GM20000 (cell line): ENCODE results near the gene RPS5.

ENCODE experiments used
- DNase-seq: peaks from one replicate; pipeline ENCODE4 v3.0.0; 2012; ENCODE audit warnings: low spot score
- CTCF ChIP-seq: IDR thresholded peaks from 2 replicates; pipeline ENCODE4 v1.5.1; 2012; ENCODE audit warnings: mild to moderate bottlenecking, control low read depth; ENCODE audit errors: extremely low read depth, missing control alignments

RPS5 gene

DNA sequence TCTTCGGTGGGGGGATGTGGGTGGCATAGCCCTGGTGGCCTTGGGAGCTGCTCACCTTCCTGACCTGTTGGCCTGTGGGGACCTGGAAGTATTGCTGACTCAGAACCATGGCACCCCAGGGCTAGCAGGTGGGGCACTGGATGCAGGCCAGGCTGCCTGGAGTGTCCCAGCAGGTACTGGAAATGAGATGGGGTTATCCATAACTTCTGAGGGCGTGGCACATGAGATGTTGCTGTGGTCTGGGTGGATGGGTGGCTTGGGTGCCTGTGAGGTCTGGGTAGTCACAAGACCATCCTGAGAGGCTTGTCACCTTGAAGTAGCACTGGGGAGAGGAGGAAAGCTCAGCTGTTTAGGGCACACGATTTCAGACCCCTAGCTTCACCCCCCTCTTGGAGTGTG lies 7.8 kb downstream of the RPS5 start:
- DNase-seq: peak; percentile 16
- TF ChIP-seq CTCF: no peak

DNA sequence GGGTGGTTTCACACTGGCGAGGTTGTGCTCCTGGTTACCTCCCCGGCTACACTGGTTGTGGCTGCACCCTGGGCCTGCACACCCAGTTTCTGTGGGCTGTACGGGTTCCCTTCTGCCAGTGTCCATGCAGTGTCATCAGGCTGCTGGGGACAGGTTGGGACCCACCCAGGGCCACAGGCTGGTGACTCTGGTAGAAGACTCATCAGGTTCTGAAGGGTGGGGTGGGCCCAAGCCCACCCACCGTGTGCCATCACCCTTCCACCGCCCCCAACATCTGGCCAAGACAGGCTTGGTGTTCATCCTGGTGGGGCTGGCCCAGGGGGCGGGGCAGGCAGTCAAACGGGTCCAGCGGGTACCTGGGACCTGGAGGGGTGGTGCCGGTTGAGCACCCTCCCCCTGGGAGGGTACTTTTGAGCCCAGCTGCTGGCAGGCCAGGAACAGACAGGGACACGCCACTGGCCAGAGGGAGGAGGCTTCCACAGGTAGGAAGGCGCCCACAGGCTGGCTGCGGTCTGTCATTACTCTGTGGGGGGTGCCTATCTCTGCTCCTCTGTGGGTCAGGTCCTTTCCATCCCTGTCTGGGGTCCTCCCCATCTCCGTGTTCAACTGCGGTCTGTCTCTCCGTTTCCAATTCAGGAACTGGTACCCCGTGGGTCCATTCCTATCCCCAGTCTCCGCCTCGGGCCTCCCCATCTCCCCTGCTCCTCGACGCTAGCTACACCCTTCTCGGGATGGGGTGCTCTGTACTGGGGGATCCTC lies 8.3 kb downstream of the RPS5 start, which contains the start of gene RNF225:
RNF225 (plus strand) TSS at position 437 of the 759 bp plus-strand sequence. CDS start 434 bp downstream, outside the sequence.
- no peak for TF ChIP-seq CTCF
- DNase-seq: peak; percentile 14

- DNase-seq: peak; percentile 12
- TF ChIP-seq CTCF: no peak
These were observed 9.0 kb downstream of the RPS5 start for GRCh38 chr19:58395979-58396627.

DNA sequence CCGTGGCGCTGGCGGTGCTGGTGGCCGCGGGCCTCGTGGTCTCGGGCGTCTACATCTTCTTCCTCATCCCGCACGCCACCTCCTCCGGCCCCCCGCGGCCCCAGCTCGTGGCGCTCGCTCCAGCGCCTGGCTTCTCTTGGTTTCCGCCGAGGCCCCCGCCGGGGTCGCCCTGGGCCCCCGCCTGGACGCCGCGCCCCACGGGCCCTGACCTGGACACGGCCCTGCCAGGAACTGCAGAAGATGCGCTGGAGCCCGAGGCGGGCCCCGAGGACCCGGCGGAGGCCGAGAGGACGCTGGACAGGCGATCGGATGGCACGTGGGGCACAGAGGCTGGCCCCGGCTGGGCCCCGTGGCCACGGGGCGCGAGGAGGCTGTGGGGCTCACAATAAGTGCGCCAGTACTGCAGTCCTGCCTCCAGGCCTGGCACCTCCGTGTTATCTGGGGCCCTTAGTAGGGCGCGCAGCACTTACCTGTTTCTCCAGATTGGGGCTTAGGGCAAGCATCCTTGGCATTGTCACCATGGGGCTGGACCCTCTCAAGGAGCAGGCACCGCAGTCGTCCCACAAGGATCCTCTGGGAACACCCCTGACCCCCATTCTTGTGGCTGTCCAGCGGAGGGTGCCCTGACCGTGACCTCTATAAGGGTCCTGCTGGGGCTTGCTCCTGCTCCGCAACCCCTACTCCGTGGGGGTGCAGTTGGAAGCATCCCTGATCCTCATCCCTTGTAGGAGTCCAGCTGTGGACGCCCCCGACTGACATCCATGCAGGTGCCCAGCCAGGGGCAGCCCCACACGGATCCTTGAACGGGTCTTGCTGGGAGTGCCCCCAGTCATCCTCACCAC lies 9.8 kb downstream of the RPS5 start:
- no peak for TF ChIP-seq CTCF
- peak; percentile 18 for DNase-seq

DNA sequence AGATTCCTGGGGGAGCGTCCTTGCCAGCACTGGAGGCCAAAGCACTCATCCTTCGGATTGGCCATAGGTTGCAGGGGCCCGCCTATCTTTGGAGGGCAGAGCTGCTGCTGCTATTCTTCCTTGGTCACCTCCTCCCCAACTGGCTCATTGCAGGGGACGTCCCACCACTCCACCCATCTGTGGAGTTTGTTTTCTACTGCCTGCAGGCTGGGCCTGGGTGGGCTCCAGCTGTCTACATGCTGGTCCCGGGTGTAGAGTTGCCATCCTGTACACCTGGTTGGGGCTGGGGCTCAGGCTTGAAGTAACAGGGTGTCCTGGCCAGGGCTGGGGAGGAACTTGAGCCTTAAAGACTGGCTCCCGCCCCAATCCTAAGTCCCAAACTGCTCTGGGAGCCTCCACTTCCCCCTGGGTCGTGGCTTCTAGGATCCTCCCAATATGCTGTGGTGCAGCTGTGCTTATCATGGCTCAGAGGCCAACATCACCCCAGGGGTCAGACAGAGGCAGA lies 10.5 kb downstream of the RPS5 start:
- peak; percentile 23 for DNase-seq
- TF ChIP-seq CTCF: no peak

DNA sequence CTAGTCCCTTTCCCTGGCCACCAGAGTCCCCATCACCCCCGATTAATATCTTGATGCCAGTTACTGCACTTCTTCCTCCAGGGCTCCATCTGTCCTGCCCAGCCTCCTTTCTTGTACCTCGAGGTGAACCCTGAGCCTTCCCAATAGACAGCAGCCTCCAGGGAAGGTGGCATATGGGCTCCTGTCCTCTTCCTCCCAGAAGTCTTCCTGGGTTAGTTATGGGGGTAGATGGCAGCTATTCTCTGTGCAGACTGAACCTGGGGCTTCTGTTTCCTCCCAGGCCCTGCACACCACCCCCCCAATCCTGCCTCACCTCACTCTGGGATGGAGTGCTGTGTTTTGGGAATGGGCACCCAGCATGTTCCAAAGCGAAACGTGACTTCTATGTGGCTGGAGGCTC lies 11.0 kb downstream of the RPS5 start:
- no peak for TF ChIP-seq CTCF
- no peak for DNase-seq
